C4-2B (cell line): ENCODE data around the gene MGRN1.

Experiments
- CTCF ChIP-seq: fragments of 450-650 bp; conservative IDR thresholded peaks from 2 replicates; pipeline ENCODE4 v1.5.1; 2017; ENCODE audit warnings: mild to moderate bottlenecking
- ZFX ChIP-seq: fragments of 450-650 bp; IDR thresholded peaks from 2 replicates; pipeline ENCODE4 v1.6.1; 2017

GRCh38 chr16:4736546-4736945 lies 111.9 kb downstream of the MGRN1 start:
- TF ChIP-seq CTCF (no peak), ZFX (no peak)
